HL-60/S4 treated with retinoic acid at 250 ng/mL for 4 days and 3 days (cell line): ENCODE data around the gene CDC5L.

Source experiments
- in situ Hi-C: fragments of 300-500 bp; cut with MboI; formaldehyde crosslinking; loops from 2 replicates; pipeline ENCODE4 v1.7.0; 2022; ENCODE audit warnings: low sequenced_read_pairs

The CDC5L gene

GRCh38 chr6:44471271-44471981, 83.9 kb downstream of the CDC5L start:
- in situ Hi-C loops: loop anchor here (25.0 kb wide), 1 partner anchor 1441 kb away; no protein-coding TSS in a partner anchor

- in situ Hi-C loops: loop anchor here (25.0 kb wide), 1 partner anchor 1440 kb away; no protein-coding TSS in a partner anchor
Observed at GRCh38 chr6:44472250-44472945, 84.9 kb downstream of the CDC5L start.

GRCh38 chr6:44473393-44474189, 86.1 kb downstream of the CDC5L start:
- in situ Hi-C loops: loop anchor here (25.0 kb wide), 1 partner anchor 1439 kb away; no protein-coding TSS in a partner anchor

- in situ Hi-C loops: loop anchor here (25.0 kb wide), 1 partner anchor 1438 kb away; no protein-coding TSS in a partner anchor
Observed at GRCh38 chr6:44474190-44474631, 86.7 kb downstream of the CDC5L start.

GRCh38 chr6:44474643-44475042, 87.1 kb downstream of the CDC5L start:
- in situ Hi-C loops: loop anchor here (25.0 kb wide), 1 partner anchor 1438 kb away; no protein-coding TSS in a partner anchor

GRCh38 chr6:44475417-44475778, 87.9 kb downstream of the CDC5L start:
- in situ Hi-C loops: no loop called here

GRCh38 chr6:44475779-44476434, 88.4 kb downstream of the CDC5L start:
- in situ Hi-C loops: no loop called here

GRCh38 chr6:44476849-44477248, 89.3 kb downstream of the CDC5L start:
- in situ Hi-C loops: no loop called here

GRCh38 chr6:44477293-44477894, 89.9 kb downstream of the CDC5L start:
- in situ Hi-C loops: no loop called here

- in situ Hi-C loops: no loop called here
Observed at GRCh38 chr6:44478158-44478557, 90.7 kb downstream of the CDC5L start.

GRCh38 chr6:44478591-44479254, 91.2 kb downstream of the CDC5L start:
- in situ Hi-C loops: no loop called here

GRCh38 chr6:44480097-44480541, 92.6 kb downstream of the CDC5L start:
- in situ Hi-C loops: no loop called here

GRCh38 chr6:44481056-44481455, 93.5 kb downstream of the CDC5L start:
- in situ Hi-C loops: no loop called here

- in situ Hi-C loops: no loop called here
Observed at GRCh38 chr6:44481760-44482159, 94.3 kb downstream of the CDC5L start.

- in situ Hi-C loops: no loop called here
Observed at GRCh38 chr6:44485601-44486401, 98.3 kb downstream of the CDC5L start.

GRCh38 chr6:44487002-44487401, 99.5 kb downstream of the CDC5L start:
- in situ Hi-C loops: no loop called here

- in situ Hi-C loops: no loop called here
Observed at GRCh38 chr6:44487586-44487985, 100.1 kb downstream of the CDC5L start.

GRCh38 chr6:44489910-44490604, 102.6 kb downstream of the CDC5L start:
- in situ Hi-C loops: no loop called here
